GM19193 (cell line): ENCODE results near the gene HMCN1.

Source experiments
- POLR2A ChIP-seq: IDR thresholded peaks from 4 replicates; pipeline ENCODE4 v1.6.1; 2011; ENCODE audit not compliant: insufficient read depth, insufficient read length; ENCODE audit errors: extremely low read depth

Gene HMCN1

GRCh38 chr1:185821612-185822385 lies 87.6 kb downstream of the HMCN1 start:
- TF ChIP-seq POLR2A, result no peak

- no peak for TF ChIP-seq POLR2A
Measured at GRCh38 chr1:185823467-185823866, 89.3 kb downstream of the HMCN1 start.

- TF ChIP-seq POLR2A, result no peak
Measured at GRCh38 chr1:185824106-185824505, 89.9 kb downstream of the HMCN1 start.

GRCh38 chr1:185825556-185825955 lies 91.4 kb downstream of the HMCN1 start:
- TF ChIP-seq POLR2A, result no peak

GRCh38 chr1:185834371-185834905 lies 100.2 kb downstream of the HMCN1 start:
- TF ChIP-seq POLR2A, result no peak

GRCh38 chr1:185835191-185835590 lies 101.0 kb downstream of the HMCN1 start:
- TF ChIP-seq POLR2A, result no peak

GRCh38 chr1:185837711-185838110 lies 103.5 kb downstream of the HMCN1 start:
- TF ChIP-seq POLR2A, result no peak

- TF ChIP-seq POLR2A, result no peak
Measured at GRCh38 chr1:185838111-185838510, 103.9 kb downstream of the HMCN1 start.

- no peak for TF ChIP-seq POLR2A
Measured at GRCh38 chr1:185840880-185841279, 106.7 kb downstream of the HMCN1 start.

- TF ChIP-seq POLR2A, result no peak
Measured at GRCh38 chr1:185843297-185843869, 109.2 kb downstream of the HMCN1 start.

- no peak for TF ChIP-seq POLR2A
Measured at GRCh38 chr1:185843986-185844385, 109.8 kb downstream of the HMCN1 start.

- no peak for TF ChIP-seq POLR2A
Measured at GRCh38 chr1:185846672-185847444, 112.7 kb downstream of the HMCN1 start.

- TF ChIP-seq POLR2A, result no peak
Measured at GRCh38 chr1:185849014-185849413, 114.8 kb downstream of the HMCN1 start.

GRCh38 chr1:185850366-185850765 lies 116.2 kb downstream of the HMCN1 start:
- TF ChIP-seq POLR2A, result no peak

GRCh38 chr1:185853739-185854138 lies 119.5 kb downstream of the HMCN1 start:
- TF ChIP-seq POLR2A, result no peak

GRCh38 chr1:185856482-185856881 lies 122.3 kb downstream of the HMCN1 start:
- TF ChIP-seq POLR2A, result no peak

GRCh38 chr1:185857442-185857841 lies 123.3 kb downstream of the HMCN1 start:
- TF ChIP-seq POLR2A, result no peak
